Tibial nerve (tissue), 4 donors: Measurements from ENCODE around the gene HSPA6. TPM values are rescaled to one million over a fixed set of nuclear protein-coding genes. Genes with fewer than 3 reads are reported as not detected.

ENCODE experiments used
- DNase-seq, 2 donors: peaks; one replicate each; pipeline ENCODE4 v3.0.0-alpha.2; 2019; ENCODE audit warnings: low spot score in 2 of 2
- H3K27ac ChIP-seq, 4 donors: fragments of 200-600 bp; sonication (generic) in 3 of 4; one replicate each; pipeline ENCODE4 v1.5.1; 2017 to 2019; ENCODE audit warnings: mild to moderate bottlenecking in 1 of 4
- H3K27me3 ChIP-seq, 2 donors: fragments of 200-600 bp; sonication (generic) in 1 of 2; one replicate each; pipeline versions ENCODE4 v1.5.1 to v1.6.0; 2017 to 2019
- H3K36me3 ChIP-seq, 3 donors: fragments of 200-600 bp; sonication (generic); one replicate each; pipeline ENCODE4 v1.5.1; 2018 to 2019
- H3K4me1 ChIP-seq, 4 donors: fragments of 200-600 bp; sonication (generic) in 3 of 4; one replicate each; pipeline ENCODE4 v1.5.1; 2017 to 2019
- H3K4me3 ChIP-seq, 4 donors: fragments of 200-600 bp; sonication (generic) in 3 of 4; one replicate each; pipeline ENCODE4 v1.5.1; 2017 to 2019; ENCODE audit warnings: mild to moderate bottlenecking in 1 of 4, moderate library complexity in 1 of 4
- H3K9me3 ChIP-seq, 4 donors: fragments of 200-600 bp; sonication (generic) in 3 of 4; one replicate each; pipeline ENCODE4 v1.5.1; 2017 to 2019
- EP300 ChIP-seq, 2 donors: sonication (generic); formaldehyde crosslinking; IDR thresholded peaks; one replicate each; pipeline ENCODE4 v1.6.1; 2017; ENCODE audit warnings: antibody characterized with exemption in 2 of 2, mild to moderate bottlenecking in 1 of 2
- POLR2A ChIP-seq, 2 donors: fragments of 450-650 bp; IDR thresholded peaks; one replicate each; pipeline ENCODE4 v1.6.1; 2017; ENCODE audit warnings: antibody characterized with exemption in 2 of 2, mild to moderate bottlenecking in 2 of 2, moderate library complexity in 2 of 2
- WGBS, 2 donors: methylation state at CpG; one replicate each; pipeline ENCODE4 v1.1.5; 2018; 5-methylcytosine and 5-hydroxymethylcytosine counted together
- total RNA-seq, 4 donors: library from RNA; depleted of rRNA; stranded (reverse); fragments of >200 nt; gene quantifications; one replicate each; pipeline ENCODE4 v1.1.0, GENCODE V29; 2016
- TF ChIP-seq, protein P1 (sequence below), 5 experiments: fragments of 200-600 bp in 3 of 5; fragments of 450-650 bp in 2 of 5; sonication (generic) in 3 of 5; IDR thresholded peaks; one replicate each; pipeline ENCODE4 v1.5.1; 2016 to 2019; ENCODE audit warnings: antibody characterized with exemption in 5 of 5, mild to moderate bottlenecking in 3 of 5, moderate library complexity in 2 of 5

HSPA6 gene
- total RNA-seq, 4 donors from 2014 or later: 2.5 to 8.1 (median 5.4) TPM

DNA sequence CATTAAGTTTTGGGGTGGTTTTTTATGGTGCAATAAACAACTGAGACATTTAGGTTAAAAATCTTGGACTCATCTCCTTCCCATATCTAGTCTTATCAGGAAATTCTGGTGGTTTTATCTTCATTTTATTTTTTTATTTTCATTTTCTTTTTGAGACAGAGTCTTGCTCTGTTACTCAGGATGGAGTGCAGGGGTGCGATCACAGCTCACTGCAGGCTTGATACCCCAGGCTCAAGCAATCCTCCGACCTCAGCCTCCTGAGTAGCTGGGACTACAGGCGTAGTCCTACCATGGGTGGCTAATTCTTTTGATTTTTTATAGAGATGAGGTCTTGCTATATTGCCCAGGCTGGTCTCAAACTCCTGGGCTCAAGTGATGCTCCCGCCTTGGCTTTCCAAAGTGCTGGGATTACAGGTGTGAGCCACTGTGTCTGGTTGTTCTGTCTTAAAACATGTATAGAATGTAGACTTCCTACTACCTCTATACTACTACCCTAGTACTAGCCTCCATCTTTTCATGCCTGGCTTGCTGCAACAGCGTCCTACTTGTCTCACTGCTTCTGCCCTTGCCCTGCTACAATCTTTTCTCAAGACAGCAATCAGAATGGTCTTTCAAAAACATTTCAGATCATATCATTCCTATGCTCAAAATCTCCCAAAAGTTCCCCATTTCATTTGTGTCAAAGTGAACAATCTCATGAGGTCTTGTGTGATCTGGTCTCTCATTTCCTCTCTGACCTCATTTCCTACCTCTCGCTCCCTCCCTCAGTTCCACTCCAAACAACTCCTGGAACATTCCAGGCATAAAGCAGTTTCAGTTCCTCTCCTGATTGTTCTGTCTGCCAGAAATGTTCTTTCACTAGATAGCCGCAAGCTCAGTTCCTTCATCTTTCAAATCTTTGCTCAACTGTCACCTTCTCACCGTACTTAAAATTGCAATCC lies 25.0 kb upstream of the HSPA6 start:
- Histone ChIP-seq H3K36me3 (no peaks in the 10 kb centered on the region), H3K9me3 (no peaks in the 10 kb centered on the region), H3K27me3 (no peaks in the 10 kb centered on the region), H3K27ac (peak overlapping the region in 2 of 4 donors; percentile 44 to 64), H3K4me1 (peaks cover 0 to 4% (median 0%) of the 10 kb centered on the region in 4 donors), H3K4me3 (no peak overlapping the region)
- DNase-seq: peak in 1 of 2 donors; percentile 40
- TF ChIP-seq, protein P1, sequence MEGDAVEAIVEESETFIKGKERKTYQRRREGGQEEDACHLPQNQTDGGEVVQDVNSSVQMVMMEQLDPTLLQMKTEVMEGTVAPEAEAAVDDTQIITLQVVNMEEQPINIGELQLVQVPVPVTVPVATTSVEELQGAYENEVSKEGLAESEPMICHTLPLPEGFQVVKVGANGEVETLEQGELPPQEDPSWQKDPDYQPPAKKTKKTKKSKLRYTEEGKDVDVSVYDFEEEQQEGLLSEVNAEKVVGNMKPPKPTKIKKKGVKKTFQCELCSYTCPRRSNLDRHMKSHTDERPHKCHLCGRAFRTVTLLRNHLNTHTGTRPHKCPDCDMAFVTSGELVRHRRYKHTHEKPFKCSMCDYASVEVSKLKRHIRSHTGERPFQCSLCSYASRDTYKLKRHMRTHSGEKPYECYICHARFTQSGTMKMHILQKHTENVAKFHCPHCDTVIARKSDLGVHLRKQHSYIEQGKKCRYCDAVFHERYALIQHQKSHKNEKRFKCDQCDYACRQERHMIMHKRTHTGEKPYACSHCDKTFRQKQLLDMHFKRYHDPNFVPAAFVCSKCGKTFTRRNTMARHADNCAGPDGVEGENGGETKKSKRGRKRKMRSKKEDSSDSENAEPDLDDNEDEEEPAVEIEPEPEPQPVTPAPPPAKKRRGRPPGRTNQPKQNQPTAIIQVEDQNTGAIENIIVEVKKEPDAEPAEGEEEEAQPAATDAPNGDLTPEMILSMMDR (IDR thresholded peaks at IDR 0.05): no peak
- peak; percentile 52 to 79 for TF ChIP-seq EP300 (IDR thresholded peaks at IDR 0.05)
- WGBS, 2 donors: 81 to 85% methylated on average over 8 of the region's 8 CpGs

DNA sequence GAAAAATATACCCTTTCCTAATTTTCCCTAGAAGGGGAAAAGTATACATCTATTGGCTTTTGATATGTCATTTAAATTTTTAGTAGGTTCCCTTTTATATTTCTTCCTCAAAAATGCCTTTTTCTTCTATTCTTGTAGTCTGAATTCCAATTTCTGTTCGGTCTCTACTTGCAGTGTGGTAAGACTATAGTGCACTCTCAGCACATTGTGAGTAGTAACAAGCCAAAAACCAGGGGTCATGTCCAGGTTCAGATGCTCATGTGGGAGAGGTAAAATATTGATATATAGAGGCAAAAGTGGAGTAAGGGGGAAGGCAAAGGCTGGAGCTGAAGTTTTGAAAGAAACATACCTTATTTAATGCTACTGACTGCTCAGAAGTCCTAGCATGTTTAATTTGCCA lies 23.1 kb upstream of the HSPA6 start:
- TF ChIP-seq POLR2A (IDR thresholded peaks at IDR 0.05) (no peak), EP300 (IDR thresholded peaks at IDR 0.05) (no peak)
- TF ChIP-seq, protein P1 (IDR thresholded peaks at IDR 0.05): no peak
- Histone ChIP-seq H3K4me3 (no peak overlapping the region), H3K9me3 (no peaks in the 10 kb centered on the region), H3K4me1 (peaks cover 0 to 4% (median under 1%) of the 10 kb centered on the region in 4 donors), H3K36me3 (no peaks in the 10 kb centered on the region), H3K27ac (no peak overlapping the region), H3K27me3 (no peaks in the 10 kb centered on the region)
- DNase-seq: no peak
- 68 to 77% methylated on average over 1 of the region's 1 CpG for WGBS, 2 donors

DNA sequence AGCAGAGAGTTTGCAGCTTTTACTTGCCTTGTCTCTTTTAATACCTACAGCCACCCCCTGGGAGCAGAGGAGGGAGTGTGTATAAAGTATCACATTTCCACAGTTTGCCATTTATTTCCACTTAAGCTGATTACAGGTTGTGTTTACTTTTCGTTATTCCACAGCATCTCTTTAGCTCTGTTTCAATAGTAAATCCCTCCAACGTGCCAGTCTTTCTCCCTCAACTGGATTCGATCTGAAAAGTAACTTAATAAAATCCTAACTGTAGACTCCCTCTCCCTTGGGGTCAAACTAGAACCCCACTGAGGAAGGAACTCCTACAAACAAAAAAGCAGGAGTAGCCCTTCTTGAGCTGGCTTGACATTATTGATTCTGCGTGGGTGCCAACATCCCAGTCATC lies 22.2 kb upstream of the HSPA6 start:
- no peak for DNase-seq
- Histone ChIP-seq H3K27ac (no peak overlapping the region), H3K4me1 (peaks cover 0 to 11% (median 6%) of the 10 kb centered on the region in 4 donors), H3K27me3 (peaks cover 0 to 4% of the 10 kb centered on the region in 2 donors), H3K4me3 (no peak overlapping the region), H3K9me3 (no peaks in the 10 kb centered on the region), H3K36me3 (no peaks in the 10 kb centered on the region)
- 84 to 86% methylated on average over 4 of the region's 4 CpGs for WGBS, 2 donors
- TF ChIP-seq, protein P1 (IDR thresholded peaks at IDR 0.05): no peak
- TF ChIP-seq POLR2A (IDR thresholded peaks at IDR 0.05) (no peak), EP300 (IDR thresholded peaks at IDR 0.05) (no peak)

DNA sequence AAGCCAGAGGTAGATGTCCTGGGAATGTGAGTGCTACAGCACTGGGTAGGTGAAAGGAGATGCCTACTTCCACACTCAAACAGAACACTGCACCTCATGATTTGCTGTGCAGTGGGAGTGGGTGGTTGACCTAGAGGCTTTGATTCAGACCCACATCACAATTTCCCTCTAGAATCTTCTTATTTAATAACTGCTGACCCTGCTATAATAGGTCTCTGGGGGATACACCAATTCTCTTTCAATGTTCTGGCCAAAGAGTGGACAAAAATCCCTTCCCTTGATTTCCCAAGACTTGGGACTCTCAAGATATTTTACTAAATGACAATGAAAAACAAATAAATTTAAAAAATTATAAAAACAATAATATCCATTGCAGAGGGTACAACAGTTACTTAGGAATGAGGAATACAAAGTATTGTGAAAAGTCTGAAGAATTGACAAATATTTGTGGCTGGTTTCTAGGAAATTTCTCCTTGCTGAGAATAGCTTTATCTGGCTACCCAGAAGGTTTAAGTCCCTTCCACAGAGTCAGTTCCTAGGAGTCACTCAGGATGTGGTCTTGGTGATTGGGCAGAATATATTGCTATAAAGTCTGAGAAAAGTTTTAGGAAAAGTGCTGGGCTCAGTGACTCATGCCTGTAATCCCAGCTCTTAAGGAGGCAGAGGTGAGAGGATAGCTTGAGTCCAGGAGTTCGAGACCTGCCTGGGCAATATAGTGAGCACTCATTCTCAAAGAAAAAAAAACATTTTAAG lies 21.5 kb upstream of the HSPA6 start:
- peaks cover 0 to 15% (median 7%) of the 10 kb centered on the region in 4 donors for H3K4me1 ChIP-seq
- WGBS, 2 donors: 45 to 95% methylated on average over 1 of the region's 1 CpG

More for the DNA sequence above, 21.5 kb upstream of the HSPA6 start:
- no peak for DNase-seq
- Histone ChIP-seq H3K4me3 (no peak overlapping the region), H3K36me3 (no peaks in the 10 kb centered on the region), H3K9me3 (no peaks in the 10 kb centered on the region), H3K27ac (no peak overlapping the region), H3K27me3 (peaks cover 0 to 4% of the 10 kb centered on the region in 2 donors)
- TF ChIP-seq, protein P1 (IDR thresholded peaks at IDR 0.05): no peak
- no peak for TF ChIP-seq EP300 (IDR thresholded peaks at IDR 0.05)
- TF ChIP-seq POLR2A (IDR thresholded peaks at IDR 0.05): no peak
